Fibroblast of villous mesenchyme (primary cell): ENCODE measurements around the gene CLCN2. TPM values are rescaled to one million over a fixed set of nuclear protein-coding genes. Genes with fewer than 3 reads are reported as not detected.

Experiments used
- DNase-seq: peaks from one replicate; pipeline ENCODE4 v3.0.0-alpha.2; 2010; ENCODE audit warnings: low read depth
- H3K4me3 ChIP-seq: 2 replicates; pipeline ENCODE4 v1.5.1; 2011; ENCODE audit warnings: low read depth, mild to moderate bottlenecking, low read length
- CTCF ChIP-seq: IDR thresholded peaks from 2 replicates; pipeline ENCODE4 v1.5.1; 2012; ENCODE audit warnings: low read depth, mild to moderate bottlenecking, low read length; ENCODE audit not compliant: insufficient read depth
- total RNA-seq: library from RNA; depleted of rRNA; stranded (reverse); fragments of >200 nt; gene quantifications from 2 replicates; pipeline ENCODE4 v1.2.3, GENCODE V29; 2012

Gene CLCN2
- total RNA-seq, 1 donor = 6.0 TPM

GRCh38 chr3:184386047-184386806 lies 24.8 kb upstream of the CLCN2 start:
- no peak for DNase-seq
- no peak overlapping the region for H3K4me3 ChIP-seq
- TF ChIP-seq CTCF = no peak

GRCh38 chr3:184384856-184385422 lies 23.5 kb upstream of the CLCN2 start:
- no peak overlapping the region for H3K4me3 ChIP-seq
- DNase-seq = no peak
- TF ChIP-seq CTCF = no peak

- DNase-seq = no peak
- TF ChIP-seq CTCF = no peak
Measured at GRCh38 chr3:184384342-184384741, 22.9 kb upstream of the CLCN2 start.

GRCh38 chr3:184383033-184383740 lies 21.8 kb upstream of the CLCN2 start:
- no peak overlapping the region for H3K4me3 ChIP-seq
- TF ChIP-seq CTCF = no peak
- no peak for DNase-seq

More at GRCh38 chr3:184384342-184384741, 22.9 kb upstream of the CLCN2 start:
- H3K4me3 ChIP-seq = no peak overlapping the region

GRCh38 chr3:184382326-184383032 lies 21.1 kb upstream of the CLCN2 start:
- no peak overlapping the region for H3K4me3 ChIP-seq
- TF ChIP-seq CTCF = no peak
- DNase-seq = no peak

GRCh38 chr3:184381261-184382224 lies 20.1 kb upstream of the CLCN2 start:
- H3K4me3 ChIP-seq = no peak overlapping the region
- no peak for TF ChIP-seq CTCF
- DNase-seq = no peak
